B cell (primary cell): Measurements from ENCODE around the gene TENT4B. TPM values are rescaled to one million over a fixed set of nuclear protein-coding genes. Genes with fewer than 3 reads are reported as not detected.

Experiments used
- ATAC-seq: fragments of 200-7000 bp; cut with Tn5 transposase; one replicate; pipeline ENCODE4 v1.10.0; 2021; ENCODE audit warnings: low read depth, mild to moderate bottlenecking, moderate number of reproducible peaks, moderate library complexity
- CTCF ChIA-PET: fragments of 350-600 bp; sonication (Branson Sonifier 250); formaldehyde crosslinking; loops from one replicate; lab custom pipeline; 2021; ENCODE audit warnings: antibody characterized with exemption, inconsistent platforms; lab: Charles Lee
- POLR2A ChIA-PET: fragments of 350-600 bp; sonication (Branson Sonifier 250); formaldehyde crosslinking; loops from one replicate; lab custom pipeline; 2021; ENCODE audit warnings: antibody characterized with exemption; lab: Charles Lee
- DNase-seq: peaks from one replicate; pipeline ENCODE4 v3.0.0; 2013
- H2AFZ ChIP-seq: 2 replicates; pipeline ENCODE4 v1.6.1; 2012; ENCODE audit warnings: mild to moderate bottlenecking, low read depth, low read length; ENCODE audit not compliant: insufficient read depth, poor library complexity, severe bottlenecking
- H3K27ac ChIP-seq, 2 donors: 1 replicate in 1 of 2; 2 replicates in 1 of 2; pipeline ENCODE4 v1.5.1; 2012 to 2013; ENCODE audit warnings: low read length in 2 of 2, mild to moderate bottlenecking in 2 of 2, moderate library complexity in 1 of 2
- H3K27me3 ChIP-seq, 4 experiments: fragments of 200-600 bp in 1 of 4; sonication (generic) in 1 of 4; replicated peaks in 1 of 4; 1 replicate in 2 of 4; 2 replicates in 2 of 4; pipeline versions ENCODE4 v1.6.1 to v1.7.0; 2013 to 2016; ENCODE audit warnings: low read length in 3 of 4, mild to moderate bottlenecking in 2 of 4, mixed read lengths in 1 of 4, moderate library complexity in 1 of 4; ENCODE audit not compliant: insufficient read depth in 4 of 4, control insufficient read depth in 3 of 4; ENCODE audit errors: control extremely low read depth in 1 of 4
- H3K36me3 ChIP-seq, 2 experiments: replicated peaks in 1 of 2; 1 replicate in 1 of 2; 2 replicates in 1 of 2; pipeline versions ENCODE4 v1.6.1 to v1.7.1; 2013; ENCODE audit warnings: low read length in 1 of 2; ENCODE audit not compliant: insufficient read depth in 2 of 2, control insufficient read depth in 1 of 2; ENCODE audit errors: control extremely low read depth in 1 of 2, extremely low read depth in 1 of 2
- H3K4me1 ChIP-seq, 2 donors: fragments of 200-600 bp in 1 of 2; sonication (generic) in 1 of 2; 1 replicate in 1 of 2; 2 replicates in 1 of 2; pipeline versions ENCODE4 v1.5.1 to v1.6.1; 2013 to 2017; ENCODE audit warnings: low read length in 2 of 2; ENCODE audit not compliant: control insufficient read depth in 2 of 2, insufficient read depth in 2 of 2
- H3K4me2 ChIP-seq: replicated peaks from 2 replicates; pipeline ENCODE3; 2012; ENCODE audit warnings: mild to moderate bottlenecking, low read depth, low read length; ENCODE audit not compliant: poor library complexity, severe bottlenecking
- H3K4me3 ChIP-seq, 5 experiments: fragments of 200-600 bp in 1 of 5; sonication (generic) in 1 of 5; 1 replicate in 3 of 5; 2 replicates in 2 of 5; pipeline versions ENCODE4 v1.5.1 to v1.7.0; 2011 to 2016; ENCODE audit warnings: low read length in 4 of 5, mild to moderate bottlenecking in 4 of 5, low read depth in 2 of 5, control low read depth in 1 of 5, moderate library complexity in 1 of 5; ENCODE audit not compliant: insufficient read depth in 1 of 5; ENCODE audit errors: control extremely low read depth in 1 of 5, extremely low read depth in 1 of 5
- H3K79me2 ChIP-seq: fragments of 200-600 bp; sonication (generic); one replicate; pipeline ENCODE4 v1.6.0; 2016; ENCODE audit warnings: low read length; ENCODE audit not compliant: control insufficient read depth, insufficient read depth
- H3K9ac ChIP-seq: fragments of 200-600 bp; sonication (generic); 2 replicates; pipeline ENCODE4 v1.6.1; 2017; ENCODE audit warnings: mild to moderate bottlenecking, low read length, moderate library complexity
- H3K9me3 ChIP-seq, 3 donors: one replicate each; pipeline versions ENCODE4 v1.6.1 to v1.7.1; 2013; ENCODE audit warnings: low read length in 2 of 3; ENCODE audit not compliant: control insufficient read depth in 2 of 3, insufficient read depth in 1 of 3; ENCODE audit errors: control extremely low read depth in 1 of 3
- H4K20me1 ChIP-seq: 2 replicates; pipeline ENCODE4 v1.6.0; 2012; ENCODE audit warnings: mild to moderate bottlenecking, low read length; ENCODE audit not compliant: insufficient read depth, control insufficient read depth, poor library complexity, severe bottlenecking
- H3K27ac Mint-ChIP-seq: one replicate; pipeline ENCODE4 v1.8.0; 2021; ENCODE audit warnings: mixed read lengths
- H3K27me3 Mint-ChIP-seq: one replicate; pipeline ENCODE4 v1.8.0; 2021; ENCODE audit warnings: mixed read lengths
- H3K4me1 Mint-ChIP-seq: one replicate; pipeline ENCODE4 v1.8.0; 2021; ENCODE audit warnings: mixed read lengths
- H3K4me3 Mint-ChIP-seq: one replicate; pipeline ENCODE4 v1.8.0; 2021; ENCODE audit warnings: mixed read lengths
- H3K9me3 Mint-ChIP-seq: one replicate; pipeline ENCODE4 v1.8.0; 2022; ENCODE audit warnings: mixed read lengths; ENCODE audit not compliant: insufficient read depth
- EZH2 ChIP-seq: IDR thresholded peaks from 2 replicates; pipeline ENCODE4 v1.6.1; 2012; ENCODE audit warnings: borderline replicate concordance, low read depth, mild to moderate bottlenecking, moderate library complexity, low read length; ENCODE audit not compliant: insufficient read depth, poor library complexity, severe bottlenecking
- WGBS: methylation state at CpG from one replicate; pipeline ENCODE4 v1.1.5; 2013; ENCODE audit warnings: missing lambda C conversion rate; ENCODE audit not compliant: insufficient coverage; 5-methylcytosine and 5-hydroxymethylcytosine counted together
- intact Hi-C: fragments of 100-400 bp; cut with micrococcal nuclease; formaldehyde crosslinking; loops from one replicate; pipeline ENCODE4 v1.10.0; 2022
- polyA plus RNA-seq: library from polyadenylated mRNA; depleted of rRNA; stranded (reverse); fragments of >200 nt; gene quantifications from 2 replicates; pipeline ENCODE4 v1.2.3, GENCODE V29; 2012
- total RNA-seq, 2 donors: library from RNA; stranded (reverse); fragments of 120-200 nt in 1 of 2; gene quantifications; 1 replicate in 1 of 2; 2 replicates in 1 of 2; pipeline versions ENCODE4 v1.2.3 to v1.2.4, GENCODE V29; 2013 to 2022
- TF ChIP-seq, protein P1 (sequence below): fragments of 200-600 bp; IDR thresholded peaks from one replicate; pipeline ENCODE4 v1.8.0; 2022; ENCODE audit warnings: antibody characterized with exemption, mild to moderate bottlenecking

TENT4B gene
- total and polyA plus RNA-seq, 2 donors (not counting 1 experiment from before 2014, with no cell fraction given) = 6.1 to 17.1 TPM

- H2AFZ ChIP-seq = no peak overlapping the region
- ChIA-PET POLR2A (interaction anchor here (0.6 kb wide), 1 partner anchor 53 kb away, joined by 3 read pairs; no protein-coding TSS in a partner anchor), CTCF (no interaction called here)
- no peaks in the 10 kb centered on the region for H3K79me2 ChIP-seq
- peaks cover 8% of the 10 kb centered on the region for H3K27me3 Mint-ChIP-seq
- H3K4me3 Mint-ChIP-seq = no peak overlapping the region
- H3K9me3 ChIP-seq = no peaks in the 10 kb centered on the region
- no peaks in the 10 kb centered on the region for H3K36me3 ChIP-seq
- H3K4me1 Mint-ChIP-seq = no peaks in the 10 kb centered on the region
- no peak overlapping the region for H3K27ac Mint-ChIP-seq
- no peak overlapping the region for H3K27ac ChIP-seq
- no peaks in the 10 kb centered on the region for H4K20me1 ChIP-seq
- ATAC-seq (no peak), DNase-seq (no peak)
- no peak overlapping the region for H3K9ac ChIP-seq
- H3K4me3 ChIP-seq = no peak overlapping the region
- no peak overlapping the region for H3K4me2 ChIP-seq
- no peaks in the 10 kb centered on the region for H3K4me1 ChIP-seq
- no peak for TF ChIP-seq EZH2
- no peaks in the 10 kb centered on the region for H3K27me3 ChIP-seq
- H3K9me3 Mint-ChIP-seq = no peaks in the 10 kb centered on the region
- intact Hi-C loops = no loop called here
- 93% methylated on average over 3 of the region's 8 CpGs for WGBS
Observed at GRCh38 chr16:50114357-50115129, 38.6 kb upstream of the TENT4B start.

- Histone ChIP-seq H3K4me1 (no peaks in the 10 kb centered on the region), H3K4me2 (no peak overlapping the region), H3K9me3 (peaks cover 0 to 4% (median 0%) of the 10 kb centered on the region in 3 donors), H3K9ac (no peak overlapping the region), H3K27me3 (no peaks in the 10 kb centered on the region), H4K20me1 (no peaks in the 10 kb centered on the region), H3K36me3 (no peaks in the 10 kb centered on the region), H3K27ac (no peak overlapping the region), H2AFZ (no peak overlapping the region), H3K79me2 (no peaks in the 10 kb centered on the region), H3K4me3 (no peak overlapping the region)
- Mint-ChIP-seq H3K4me1 (peaks cover 7% of the 10 kb centered on the region), H3K4me3 (no peak overlapping the region), H3K27ac (no peak overlapping the region), H3K27me3 (no peaks in the 10 kb centered on the region), H3K9me3 (peaks cover 3% of the 10 kb centered on the region)
- ChIA-PET CTCF (no interaction called here), POLR2A (no interaction called here)
- ATAC-seq = no peak
- TF ChIP-seq, protein P1, sequence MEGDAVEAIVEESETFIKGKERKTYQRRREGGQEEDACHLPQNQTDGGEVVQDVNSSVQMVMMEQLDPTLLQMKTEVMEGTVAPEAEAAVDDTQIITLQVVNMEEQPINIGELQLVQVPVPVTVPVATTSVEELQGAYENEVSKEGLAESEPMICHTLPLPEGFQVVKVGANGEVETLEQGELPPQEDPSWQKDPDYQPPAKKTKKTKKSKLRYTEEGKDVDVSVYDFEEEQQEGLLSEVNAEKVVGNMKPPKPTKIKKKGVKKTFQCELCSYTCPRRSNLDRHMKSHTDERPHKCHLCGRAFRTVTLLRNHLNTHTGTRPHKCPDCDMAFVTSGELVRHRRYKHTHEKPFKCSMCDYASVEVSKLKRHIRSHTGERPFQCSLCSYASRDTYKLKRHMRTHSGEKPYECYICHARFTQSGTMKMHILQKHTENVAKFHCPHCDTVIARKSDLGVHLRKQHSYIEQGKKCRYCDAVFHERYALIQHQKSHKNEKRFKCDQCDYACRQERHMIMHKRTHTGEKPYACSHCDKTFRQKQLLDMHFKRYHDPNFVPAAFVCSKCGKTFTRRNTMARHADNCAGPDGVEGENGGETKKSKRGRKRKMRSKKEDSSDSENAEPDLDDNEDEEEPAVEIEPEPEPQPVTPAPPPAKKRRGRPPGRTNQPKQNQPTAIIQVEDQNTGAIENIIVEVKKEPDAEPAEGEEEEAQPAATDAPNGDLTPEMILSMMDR = no peak
- intact Hi-C loops = no loop called here
- no peak for DNase-seq
Observed at GRCh38 chr16:50120711-50121110, 32.4 kb upstream of the TENT4B start.
